Colonic mucosa (tissue), 4 donors: ENCODE data around the gene RIMS3. TPM values are rescaled to one million over a fixed set of nuclear protein-coding genes. Genes with fewer than 3 reads are reported as not detected.

ENCODE experiments used
- DNase-seq: peaks from one replicate; pipeline ENCODE4 v3.0.0-alpha.2; 2020
- H3K27ac ChIP-seq: fragments of 200-600 bp; one replicate; pipeline ENCODE4 v1.8.0; 2021
- H3K27me3 ChIP-seq: fragments of 200-600 bp; one replicate; pipeline ENCODE4 v1.8.0; 2021
- H3K36me3 ChIP-seq: fragments of 200-600 bp; one replicate; pipeline ENCODE4 v1.8.0; 2021
- H3K4me1 ChIP-seq: fragments of 200-600 bp; one replicate; pipeline ENCODE4 v1.8.0; 2021; ENCODE audit warnings: mild to moderate bottlenecking
- H3K4me3 ChIP-seq: fragments of 200-600 bp; one replicate; pipeline ENCODE4 v1.8.0; 2021
- H3K9ac ChIP-seq, 2 donors: one replicate each; pipeline ENCODE4 v1.7.0; 2013; ENCODE audit warnings: control low read depth in 2 of 2, low read depth in 2 of 2, low read length in 2 of 2
- H3K9me3 ChIP-seq: fragments of 200-600 bp; one replicate; pipeline ENCODE4 v1.8.0; 2021
- intact Hi-C: fragments of 100-400 bp; cut with DNase I; formaldehyde crosslinking; loops from one replicate; pipeline ENCODE4 v1.14.1; 2022
- total RNA-seq, 2 donors: library from RNA; stranded (reverse); fragmentation: NEBNext Ultra II Directional in 1 of 2; extraction: Animal tissue kit (Norgen Biotek cat#: 25700) in 1 of 2; gene quantifications; one replicate each; pipeline ENCODE4 v1.2.1, GENCODE V29; 2021
- TF ChIP-seq, protein P1 (sequence below): fragments of 200-600 bp; IDR thresholded peaks from one replicate; pipeline ENCODE4 v1.8.0; 2022; ENCODE audit warnings: antibody characterized with exemption, mild to moderate bottlenecking
- donor health status: healthy.
- donor health status: DM: no; HTN: no; CAD: no.
- donor health status: DM: no; HTN: no; CAD: no.

RIMS3 gene
- total RNA-seq, 2 donors from 2014 or later = 7.0 to 9.5 TPM

DNA sequence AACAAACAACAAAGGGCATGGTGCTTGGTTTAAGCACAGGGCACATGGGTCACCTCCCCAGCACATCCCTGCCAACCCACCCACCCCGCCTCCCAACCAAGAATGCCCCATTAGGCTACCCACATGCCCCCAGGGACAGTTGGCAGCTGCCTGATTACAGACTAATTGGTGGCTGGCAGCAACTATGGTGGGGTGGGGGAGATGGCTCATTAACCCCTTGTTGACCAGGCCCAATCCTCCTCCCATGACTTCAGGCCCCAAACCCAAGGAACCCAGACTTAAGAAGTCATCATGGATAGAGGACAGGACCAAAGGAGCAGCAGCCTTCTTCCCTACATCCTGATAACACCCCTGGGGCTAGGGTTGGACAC lies 1.3 kb downstream of the RIMS3 start:
- H3K4me3 ChIP-seq = no peak overlapping the region
- H3K36me3 ChIP-seq = no peaks in the 10 kb centered on the region
- no peaks in the 10 kb centered on the region for H3K9me3 ChIP-seq
- H3K27ac ChIP-seq = no peak overlapping the region
- no peak overlapping the region for H3K9ac ChIP-seq
- intact Hi-C loops = no loop called here
- H3K27me3 ChIP-seq = no peaks in the 10 kb centered on the region
- TF ChIP-seq, protein P1, sequence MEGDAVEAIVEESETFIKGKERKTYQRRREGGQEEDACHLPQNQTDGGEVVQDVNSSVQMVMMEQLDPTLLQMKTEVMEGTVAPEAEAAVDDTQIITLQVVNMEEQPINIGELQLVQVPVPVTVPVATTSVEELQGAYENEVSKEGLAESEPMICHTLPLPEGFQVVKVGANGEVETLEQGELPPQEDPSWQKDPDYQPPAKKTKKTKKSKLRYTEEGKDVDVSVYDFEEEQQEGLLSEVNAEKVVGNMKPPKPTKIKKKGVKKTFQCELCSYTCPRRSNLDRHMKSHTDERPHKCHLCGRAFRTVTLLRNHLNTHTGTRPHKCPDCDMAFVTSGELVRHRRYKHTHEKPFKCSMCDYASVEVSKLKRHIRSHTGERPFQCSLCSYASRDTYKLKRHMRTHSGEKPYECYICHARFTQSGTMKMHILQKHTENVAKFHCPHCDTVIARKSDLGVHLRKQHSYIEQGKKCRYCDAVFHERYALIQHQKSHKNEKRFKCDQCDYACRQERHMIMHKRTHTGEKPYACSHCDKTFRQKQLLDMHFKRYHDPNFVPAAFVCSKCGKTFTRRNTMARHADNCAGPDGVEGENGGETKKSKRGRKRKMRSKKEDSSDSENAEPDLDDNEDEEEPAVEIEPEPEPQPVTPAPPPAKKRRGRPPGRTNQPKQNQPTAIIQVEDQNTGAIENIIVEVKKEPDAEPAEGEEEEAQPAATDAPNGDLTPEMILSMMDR = no peak
- peaks cover 4% of the 10 kb centered on the region for H3K4me1 ChIP-seq
- DNase-seq = no peak

DNA sequence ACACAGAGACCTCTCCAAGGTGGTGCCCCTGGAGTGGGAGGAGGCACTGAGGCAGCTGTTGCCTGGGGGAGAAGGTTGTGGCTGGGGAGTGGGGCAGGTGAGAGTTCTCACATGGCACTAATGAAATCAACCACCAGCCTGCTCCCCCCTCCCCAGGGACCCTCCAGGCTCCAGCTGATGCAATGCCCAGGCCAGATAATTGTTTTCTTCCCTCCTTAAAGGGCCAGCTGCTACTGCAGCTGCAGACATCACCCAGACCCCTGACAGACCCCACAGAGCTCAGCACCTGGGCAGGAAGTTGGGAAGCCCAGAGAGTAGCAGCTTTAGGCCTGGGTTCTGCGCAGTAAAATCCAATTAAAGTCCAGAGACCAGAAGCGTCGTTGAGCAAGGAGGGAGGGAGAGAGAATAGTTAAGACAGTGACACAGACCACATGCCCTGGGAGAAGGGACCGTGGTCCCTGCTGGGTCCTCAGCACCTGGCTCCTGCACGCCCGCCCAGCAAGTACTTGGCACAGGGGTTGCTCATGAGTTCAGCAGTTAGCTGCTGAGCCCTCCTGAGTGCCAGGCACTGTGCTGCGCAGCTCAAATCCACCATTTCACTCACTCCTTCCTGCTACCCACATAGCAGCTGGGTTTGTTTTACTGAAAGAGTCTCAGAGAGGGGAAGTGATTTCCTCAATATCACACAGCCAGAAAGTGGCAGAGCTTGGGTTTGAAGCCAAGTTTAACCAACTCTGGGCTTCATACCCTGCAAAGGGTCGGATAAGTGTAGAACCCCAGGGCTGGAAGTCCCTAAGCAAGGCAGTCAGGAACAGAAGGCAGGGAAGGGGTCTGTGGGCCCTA lies 1.9 kb downstream of the RIMS3 start:
- no peak overlapping the region for H3K27ac ChIP-seq
- DNase-seq = no peak
- H3K27me3 ChIP-seq = no peaks in the 10 kb centered on the region
- H3K4me1 ChIP-seq = peaks cover 1% of the 10 kb centered on the region
- no peak overlapping the region for H3K9ac ChIP-seq
- intact Hi-C loops = no loop called here
- TF ChIP-seq, protein P1 = no peak
- H3K4me3 ChIP-seq = no peak overlapping the region
- H3K9me3 ChIP-seq = no peaks in the 10 kb centered on the region
- H3K36me3 ChIP-seq = no peaks in the 10 kb centered on the region

- intact Hi-C loops = no loop called here
- no peak for DNase-seq
- Histone ChIP-seq H3K9me3 (no peaks in the 10 kb centered on the region), H3K27me3 (no peaks in the 10 kb centered on the region), H3K4me3 (no peak overlapping the region), H3K27ac (no peak overlapping the region), H3K36me3 (no peaks in the 10 kb centered on the region), H3K4me1 (no peaks in the 10 kb centered on the region), H3K9ac (no peak overlapping the region)
- TF ChIP-seq, protein P1 = no peak
Measured at GRCh38 chr1:40662864-40663263, 2.6 kb downstream of the RIMS3 start.

- no peaks in the 10 kb centered on the region for H3K4me1 ChIP-seq
- intact Hi-C loops = no loop called here
- DNase-seq = no peak
- H3K27ac ChIP-seq = no peak overlapping the region
- H3K4me3 ChIP-seq = no peak overlapping the region
- no peaks in the 10 kb centered on the region for H3K36me3 ChIP-seq
- no peaks in the 10 kb centered on the region for H3K9me3 ChIP-seq
- no peak overlapping the region for H3K9ac ChIP-seq
- H3K27me3 ChIP-seq = no peaks in the 10 kb centered on the region
- TF ChIP-seq, protein P1 = no peak
Measured at GRCh38 chr1:40662151-40662550, 3.3 kb downstream of the RIMS3 start.

DNA sequence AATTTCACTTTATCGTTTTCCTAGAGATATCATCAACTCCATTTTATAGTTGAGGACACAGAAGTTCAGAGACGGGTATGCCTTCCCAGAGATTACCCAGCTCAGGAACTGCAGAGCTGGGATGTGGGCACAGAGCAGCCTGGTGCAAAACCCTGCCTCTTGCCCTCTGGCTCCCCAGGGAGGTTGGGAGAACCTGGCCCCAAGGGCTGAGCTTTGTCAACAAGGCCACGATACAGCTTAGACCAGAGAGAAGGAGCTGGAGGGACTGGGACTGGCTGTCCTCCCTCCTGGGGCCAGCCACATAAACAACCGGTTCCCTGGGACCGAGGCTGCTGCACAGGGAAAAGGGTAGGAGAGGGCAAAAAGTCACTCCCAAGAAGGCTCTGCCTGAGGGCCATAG lies 3.8 kb downstream of the RIMS3 start:
- Histone ChIP-seq H3K9ac (no peak overlapping the region), H3K27ac (no peak overlapping the region), H3K9me3 (no peaks in the 10 kb centered on the region), H3K4me3 (no peak overlapping the region), H3K4me1 (no peaks in the 10 kb centered on the region), H3K36me3 (no peaks in the 10 kb centered on the region), H3K27me3 (no peaks in the 10 kb centered on the region)
- no peak for DNase-seq
- TF ChIP-seq, protein P1 = no peak
- intact Hi-C loops = no loop called here
